HL-60 (cell line): ENCODE data around the gene UCP2.

Source experiments
- CTCF ChIP-seq: IDR thresholded peaks from one replicate; pipeline ENCODE4 v1.5.1; 2011; ENCODE audit warnings: low read length, control low read depth, inconsistent platforms; ENCODE audit not compliant: insufficient read depth
- POLR2AphosphoS5 ChIP-seq: IDR thresholded peaks from 2 replicates; pipeline ENCODE4 v1.6.1; 2012; ENCODE audit warnings: low read depth

GRCh38 chr11:73950869-73951710 lies 31.6 kb downstream of the UCP2 start, which contains the start of gene DNAJB13:
- TF ChIP-seq CTCF (no peak), POLR2AphosphoS5 (no peak)
